GM21786 (cell line): ENCODE data around the gene CHP2.

Experiments
- ATAC-seq: cut with Tn5 transposase; IDR thresholded peaks from one replicate; pipeline ENCODE4 v1.9.1; 2021; ENCODE audit not compliant: unreplicated experiment

CHP2 gene

GRCh38 chr16:23803591-23804123 lies 48.8 kb downstream of the CHP2 start:
- no peak for ATAC-seq

- no peak for ATAC-seq
Observed at GRCh38 chr16:23807028-23807427, 52.2 kb downstream of the CHP2 start.
